Activated CD4-positive, alpha-beta T cell treated with anti-CD3 and anti-CD28 coated beads for 24 hours (primary cell): Measurements from ENCODE around the gene KCNK16.

ENCODE experiments used
- DNase-seq, 2 donors: peaks; one replicate each; pipeline ENCODE4 v3.0.0-alpha.2; 2020; ENCODE audit warnings: low read depth in 2 of 2

Gene KCNK16

DNA sequence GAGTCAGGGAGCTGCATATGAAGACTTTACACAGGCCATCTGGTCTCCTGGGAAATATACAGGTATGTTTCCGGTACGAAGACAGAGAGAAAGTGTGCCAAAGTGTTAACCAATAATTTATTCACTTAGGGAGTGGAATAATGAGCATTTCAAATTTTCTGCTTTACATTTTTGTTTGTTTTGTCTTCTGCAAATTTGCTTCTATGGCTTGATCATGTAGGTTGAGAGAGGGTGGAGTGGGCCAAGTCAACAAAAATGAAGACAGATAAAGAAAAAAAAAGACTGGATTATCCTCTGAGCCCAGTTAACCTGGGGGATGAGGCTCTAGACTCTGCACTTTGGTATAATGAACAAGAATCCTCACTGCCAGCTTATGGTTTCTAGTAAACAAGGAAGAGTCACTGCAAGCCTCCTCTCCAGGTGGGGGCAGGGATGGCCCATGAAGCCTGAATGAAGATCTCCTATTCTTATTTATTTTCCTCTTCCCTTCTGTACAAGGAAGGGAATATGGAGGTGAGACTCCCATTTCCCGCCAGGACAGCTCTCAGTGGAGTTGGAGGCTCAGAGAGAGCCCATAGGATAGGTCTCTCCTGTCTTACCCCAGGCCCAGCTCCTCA lies 46.0 kb downstream of the KCNK16 start:
- no peak for DNase-seq

GRCh38 chr6:39274903-39275302 lies 47.6 kb downstream of the KCNK16 start:
- no peak for DNase-seq

- DNase-seq: no peak
Observed at GRCh38 chr6:39274471-39274870, 48.0 kb downstream of the KCNK16 start.

GRCh38 chr6:39273406-39273821 lies 49.1 kb downstream of the KCNK16 start:
- no peak for DNase-seq

DNA sequence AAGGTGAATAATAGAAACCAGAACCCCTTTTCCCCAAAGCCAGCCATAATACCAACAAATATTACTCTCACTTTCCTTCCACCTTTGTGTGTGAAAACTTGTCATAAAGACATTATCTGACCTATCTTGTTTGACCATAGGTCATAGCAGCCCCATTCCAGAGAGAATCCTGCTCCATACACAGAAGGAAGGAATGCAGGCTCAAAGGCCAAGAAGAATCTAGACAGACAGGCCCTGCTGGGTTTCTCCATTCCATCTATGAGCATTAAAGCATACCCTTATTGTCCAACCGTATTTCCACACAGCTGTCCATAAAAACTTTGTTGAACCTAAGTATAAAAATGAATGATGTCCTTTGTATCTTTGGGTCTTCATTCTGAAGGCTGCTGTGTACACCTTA lies 52.5 kb downstream of the KCNK16 start:
- DNase-seq: no peak

- DNase-seq: no peak
Observed at GRCh38 chr6:39268721-39269120, 53.8 kb downstream of the KCNK16 start.

GRCh38 chr6:39268171-39268570 lies 54.3 kb downstream of the KCNK16 start:
- no peak for DNase-seq

- DNase-seq: no peak
Observed at GRCh38 chr6:39266782-39267355, 55.6 kb downstream of the KCNK16 start.

DNA sequence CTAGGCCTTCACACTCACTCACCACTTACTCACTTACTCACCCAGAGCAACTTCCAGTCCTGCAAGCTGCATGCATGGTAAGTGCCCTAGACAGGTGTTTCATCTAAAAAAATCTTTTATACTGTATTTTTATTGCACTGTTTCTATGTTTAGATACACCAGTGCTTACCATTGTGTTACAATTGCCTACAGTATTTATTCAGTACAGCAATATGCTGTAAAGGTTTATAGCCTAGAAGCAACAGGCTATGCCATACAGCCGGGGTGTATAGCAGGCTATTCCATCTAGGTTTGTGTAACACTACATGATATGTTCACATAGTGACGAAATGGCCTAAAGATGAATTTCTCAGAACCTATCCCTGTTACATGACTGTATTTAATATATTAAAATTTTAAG lies 56.1 kb downstream of the KCNK16 start:
- DNase-seq: no peak
